GM13977 (cell line): ENCODE measurements around the gene HCRTR1.

Experiments
- DNase-seq: peaks from one replicate; pipeline ENCODE4 v3.0.0; 2012; ENCODE audit warnings: low spot score
- CTCF ChIP-seq: IDR thresholded peaks from 2 replicates; pipeline ENCODE4 v1.5.1; 2012; ENCODE audit warnings: mild to moderate bottlenecking, control low read depth; ENCODE audit not compliant: insufficient read depth; ENCODE audit errors: extremely low read depth, missing control alignments
- in situ Hi-C: fragments of 300-500 bp; cut with MboI; formaldehyde crosslinking; loops from one replicate; pipeline ENCODE4 v1.12.0; 2022; ENCODE audit warnings: low sequenced_read_pairs, low pct_unique_long_range_greater_than_20kb, mixed read lengths, inconsistent platforms; ENCODE audit not compliant: unreplicated experiment

The HCRTR1 gene

GRCh38 chr1:31628931-31629556, 11.6 kb downstream of the HCRTR1 start:
- DNase-seq = no peak
- in situ Hi-C loops = no loop called here
- TF ChIP-seq CTCF = no peak

GRCh38 chr1:31632649-31633048, 15.2 kb downstream of the HCRTR1 start:
- no peak for DNase-seq
- in situ Hi-C loops = no loop called here
- TF ChIP-seq CTCF = no peak

GRCh38 chr1:31633117-31633516, 15.6 kb downstream of the HCRTR1 start:
- in situ Hi-C loops = no loop called here
- no peak for DNase-seq
- TF ChIP-seq CTCF = peak; percentile 51

- in situ Hi-C loops = no loop called here
- no peak for DNase-seq
- no peak for TF ChIP-seq CTCF
Measured at GRCh38 chr1:31637915-31638673, 20.6 kb downstream of the HCRTR1 start.

GRCh38 chr1:31639543-31639942, 22.1 kb downstream of the HCRTR1 start:
- in situ Hi-C loops = no loop called here
- no peak for DNase-seq

GRCh38 chr1:31640179-31640578, 22.7 kb downstream of the HCRTR1 start:
- in situ Hi-C loops = no loop called here
- no peak for DNase-seq
- no peak for TF ChIP-seq CTCF

More at GRCh38 chr1:31639543-31639942, 22.1 kb downstream of the HCRTR1 start:
- no peak for TF ChIP-seq CTCF
